ENCODE measurements around the gene WDR70.
"Not testable (repeated sequence)": the region's sequence is repeated elsewhere in the genome, so short reads cannot be mapped to it uniquely, and the experiment has no call there.

WDR70 gene

DNA sequence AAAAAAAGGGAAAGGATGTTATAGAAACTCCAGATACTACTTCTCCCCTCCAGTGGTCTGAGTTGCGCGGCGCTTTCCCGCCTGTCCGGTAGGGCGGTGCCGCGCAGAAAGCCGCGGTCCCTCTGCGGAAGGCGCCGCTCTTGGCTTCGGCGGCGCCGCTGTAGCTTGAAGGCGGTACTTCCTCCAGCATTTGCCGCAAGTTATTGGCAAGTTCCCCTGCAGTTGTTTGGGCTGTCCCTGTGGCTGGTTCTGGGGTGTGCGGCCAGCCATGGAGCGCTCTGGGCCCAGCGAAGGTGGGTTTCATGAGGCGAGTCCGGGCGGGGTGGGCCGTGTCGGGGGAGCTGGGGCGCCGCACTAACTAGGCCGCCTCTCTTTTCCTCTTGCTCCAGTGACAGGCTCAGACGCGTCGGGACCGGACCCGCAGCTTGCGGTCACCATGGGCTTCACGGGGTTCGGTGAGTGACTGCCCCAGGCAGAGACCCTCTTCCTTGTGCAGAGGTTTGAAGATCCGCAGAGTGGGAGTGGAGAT, at the start of gene WDR70:
Gene WDR70, plus strand, starts transcription at position 219 of the 529 bp plus-strand sequence. Its CDS starts 50 bp downstream, at position 269.
- not testable (repeated sequence) for H3K9ac ChIP-seq (ENCODE audit: low read length); H3K36me3 ChIP-seq (ENCODE audit: control insufficient read depth, insufficient read depth, low read length); H3K4me1 ChIP-seq (ENCODE audit: control insufficient read depth, insufficient read depth, low read length); H3K27me3 ChIP-seq (ENCODE audit: control insufficient read depth, insufficient read depth, low read length)
- Histone ChIP-seq H3K27ac (ENCODE audit: low read depth, low read length) (peak within 1 kb of the TSS; percentile 10), H3K4me3 (ENCODE audit: low read length) (peak within 1 kb of the TSS; percentile 82)

GRCh38 chr5:37334754-37335153, 44.4 kb upstream of the WDR70 start:
- not testable (repeated sequence) for H3K27me3 ChIP-seq (ENCODE audit: control insufficient read depth, insufficient read depth, low read length); H3K4me1 ChIP-seq (ENCODE audit: control insufficient read depth, insufficient read depth, low read length); H3K4me3 ChIP-seq (ENCODE audit: low read length); H3K9ac ChIP-seq (ENCODE audit: low read length); H3K27ac ChIP-seq (ENCODE audit: low read depth, low read length)
- H3K36me3 ChIP-seq (ENCODE audit: control insufficient read depth, insufficient read depth, low read length), result peaks cover 13% of the 10 kb centered on the region

- peaks cover 14% of the 10 kb centered on the region for H3K36me3 ChIP-seq (ENCODE audit: control insufficient read depth, insufficient read depth, low read length)
- not testable (repeated sequence) for H3K27me3 ChIP-seq (ENCODE audit: control insufficient read depth, insufficient read depth, low read length); H3K4me3 ChIP-seq (ENCODE audit: low read length); H3K4me1 ChIP-seq (ENCODE audit: control insufficient read depth, insufficient read depth, low read length); H3K27ac ChIP-seq (ENCODE audit: low read depth, low read length); H3K9ac ChIP-seq (ENCODE audit: low read length)
Observed at GRCh38 chr5:37342741-37343140, 36.4 kb upstream of the WDR70 start.

DNA sequence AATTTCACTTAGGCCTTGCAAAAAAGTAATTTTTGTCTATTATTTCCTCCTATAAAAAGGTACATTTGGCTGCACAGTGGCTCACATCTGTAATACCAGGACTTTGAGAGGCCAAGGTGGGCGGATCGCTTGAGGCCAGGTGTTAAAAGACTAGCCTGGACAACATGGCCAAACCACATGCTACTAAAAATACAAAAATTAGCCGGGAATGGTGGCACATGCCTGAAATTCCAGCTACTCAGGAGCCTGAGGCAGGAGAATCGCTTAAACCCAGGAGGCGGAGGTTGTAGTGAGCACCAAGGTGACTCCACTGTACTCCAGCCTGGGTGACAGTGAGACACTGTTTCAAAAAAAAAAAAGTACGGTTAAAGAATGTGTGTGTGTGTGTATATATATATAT, 24.0 kb upstream of the WDR70 start:
- no peak overlapping the region for H3K9ac ChIP-seq (ENCODE audit: low read length)
- no peak overlapping the region for H3K27ac ChIP-seq (ENCODE audit: low read depth, low read length)
- H3K36me3 ChIP-seq (ENCODE audit: control insufficient read depth, insufficient read depth, low read length), result peaks cover 12% of the 10 kb centered on the region
- H3K4me3 ChIP-seq (ENCODE audit: low read length), result no peak overlapping the region
- H3K4me1 ChIP-seq (ENCODE audit: control insufficient read depth, insufficient read depth, low read length), result no peaks in the 10 kb centered on the region
- no peaks in the 10 kb centered on the region for H3K27me3 ChIP-seq (ENCODE audit: control insufficient read depth, insufficient read depth, low read length)

DNA sequence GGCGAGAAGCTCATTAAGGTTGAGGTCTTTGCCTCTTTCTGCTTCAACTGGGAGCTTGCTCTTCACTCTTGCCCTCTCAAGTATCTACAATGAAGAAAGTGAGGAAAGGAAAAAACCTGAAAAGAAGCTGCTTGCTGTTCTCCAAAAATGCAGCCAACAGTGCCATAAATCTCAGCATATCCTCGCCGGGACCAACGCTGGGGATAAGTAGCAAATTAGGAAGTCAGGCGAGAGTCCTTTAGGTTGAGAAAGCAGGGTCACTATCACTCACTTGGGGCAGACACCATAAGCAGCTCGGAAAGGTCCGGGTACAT, 8.6 kb upstream of the WDR70 start:
- H3K36me3 ChIP-seq (ENCODE audit: control insufficient read depth, insufficient read depth, low read length), result no peaks in the 10 kb centered on the region
- H3K4me1 ChIP-seq (ENCODE audit: control insufficient read depth, insufficient read depth, low read length), result peaks cover 8% of the 10 kb centered on the region
- H3K27ac ChIP-seq (ENCODE audit: low read depth, low read length), result peak overlapping the region; percentile 73
- no peaks in the 10 kb centered on the region for H3K27me3 ChIP-seq (ENCODE audit: control insufficient read depth, insufficient read depth, low read length)
- peak overlapping the region; percentile 92 for H3K4me3 ChIP-seq (ENCODE audit: low read length)
- H3K9ac ChIP-seq (ENCODE audit: low read length), result peak overlapping the region; percentile 77

- peak within 1 kb of the TSS; percentile 92 for H3K4me3 ChIP-seq (ENCODE audit: low read length)
Observed at GRCh38 chr5:37370864-37371726, 8.0 kb upstream of the WDR70 start, which contains the start of gene NUP155. Gene NUP155 (minus strand): TSS chr5:37371106. CDS start chr5:37370977, 129 bp downstream.

DNA sequence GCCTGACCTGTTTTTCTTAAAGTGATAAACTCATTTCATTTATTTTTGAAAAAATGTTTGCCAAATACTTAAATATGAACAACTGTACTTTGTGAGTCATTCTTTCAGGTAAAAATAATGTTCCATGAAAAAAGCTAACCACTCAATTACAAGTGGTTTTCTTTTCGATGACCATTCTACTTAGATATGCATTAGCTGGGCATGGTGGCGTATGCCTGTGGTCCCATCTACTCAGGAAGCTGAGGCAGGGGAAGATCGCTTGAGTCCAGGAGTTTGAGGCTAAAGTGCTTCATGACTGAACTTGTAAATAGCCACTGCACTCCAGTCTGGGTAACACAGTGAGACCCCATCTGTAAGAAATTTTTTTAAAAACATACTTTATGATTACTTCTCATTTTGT, 4.0 kb upstream of the WDR70 start:
- H3K4me3 ChIP-seq (ENCODE audit: low read length), result no peak overlapping the region
- H3K9ac ChIP-seq (ENCODE audit: low read length), result no peak overlapping the region
- no peak overlapping the region for H3K27ac ChIP-seq (ENCODE audit: low read depth, low read length)
- H3K36me3 ChIP-seq (ENCODE audit: control insufficient read depth, insufficient read depth, low read length), result no peaks in the 10 kb centered on the region
- no peaks in the 10 kb centered on the region for H3K27me3 ChIP-seq (ENCODE audit: control insufficient read depth, insufficient read depth, low read length)
- no peaks in the 10 kb centered on the region for H3K4me1 ChIP-seq (ENCODE audit: control insufficient read depth, insufficient read depth, low read length)

More at GRCh38 chr5:37370864-37371726, 8.0 kb upstream of the WDR70 start, which contains the start of gene NUP155:
- peak within 1 kb of the TSS; percentile 77 for H3K9ac ChIP-seq (ENCODE audit: low read length)
- peaks cover 8% of the 10 kb centered on the region for H3K4me1 ChIP-seq (ENCODE audit: control insufficient read depth, insufficient read depth, low read length)
- H3K36me3 ChIP-seq (ENCODE audit: control insufficient read depth, insufficient read depth, low read length), result no peaks in the 10 kb centered on the region
- H3K27ac ChIP-seq (ENCODE audit: low read depth, low read length), result peak within 1 kb of the TSS; percentile 73
- H3K27me3 ChIP-seq (ENCODE audit: control insufficient read depth, insufficient read depth, low read length), result no peaks in the 10 kb centered on the region

GRCh38 chr5:37378066-37378465, 1.1 kb upstream of the WDR70 start:
- H3K36me3 ChIP-seq (ENCODE audit: control insufficient read depth, insufficient read depth, low read length); H3K4me3 ChIP-seq (ENCODE audit: low read length); H3K27ac ChIP-seq (ENCODE audit: low read depth, low read length); H3K4me1 ChIP-seq (ENCODE audit: control insufficient read depth, insufficient read depth, low read length); H3K9ac ChIP-seq (ENCODE audit: low read length); H3K27me3 ChIP-seq (ENCODE audit: control insufficient read depth, insufficient read depth, low read length): not testable (repeated sequence)

- no peak overlapping the region for H3K9ac ChIP-seq (ENCODE audit: low read length)
- no peaks in the 10 kb centered on the region for H3K4me1 ChIP-seq (ENCODE audit: control insufficient read depth, insufficient read depth, low read length)
- no peaks in the 10 kb centered on the region for H3K27me3 ChIP-seq (ENCODE audit: control insufficient read depth, insufficient read depth, low read length)
- no peak overlapping the region for H3K4me3 ChIP-seq (ENCODE audit: low read length)
- H3K27ac ChIP-seq (ENCODE audit: low read depth, low read length), result no peak overlapping the region
- H3K36me3 ChIP-seq (ENCODE audit: control insufficient read depth, insufficient read depth, low read length), result peaks cover 4% of the 10 kb centered on the region
Observed at GRCh38 chr5:37391591-37391990, 12.5 kb downstream of the WDR70 start.

DNA sequence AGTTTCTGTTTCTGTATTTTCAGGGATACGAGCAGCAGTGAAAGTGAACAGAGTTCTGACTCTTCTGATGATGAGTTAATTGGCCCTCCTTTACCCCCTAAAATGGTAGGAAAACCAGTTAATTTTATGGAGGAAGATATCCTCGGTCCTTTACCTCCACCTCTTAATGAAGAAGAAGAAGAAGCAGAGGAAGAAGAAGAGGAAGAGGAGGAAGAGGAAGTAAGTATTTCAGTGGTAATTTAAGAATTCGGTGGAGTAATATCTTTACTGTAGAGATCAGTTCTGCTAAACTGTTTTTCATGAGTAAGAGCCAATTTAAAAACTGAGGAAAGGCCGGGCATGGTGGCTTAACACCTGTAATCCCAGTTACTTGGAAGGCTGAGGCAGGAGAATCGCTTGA, 17.2 kb downstream of the WDR70 start:
- H3K36me3 ChIP-seq (ENCODE audit: control insufficient read depth, insufficient read depth, low read length), result peaks cover 4% of the 10 kb centered on the region
- H3K27ac ChIP-seq (ENCODE audit: low read depth, low read length), result no peak overlapping the region
- no peak overlapping the region for H3K9ac ChIP-seq (ENCODE audit: low read length)
- no peaks in the 10 kb centered on the region for H3K4me1 ChIP-seq (ENCODE audit: control insufficient read depth, insufficient read depth, low read length)
- H3K4me3 ChIP-seq (ENCODE audit: low read length), result no peak overlapping the region
- no peaks in the 10 kb centered on the region for H3K27me3 ChIP-seq (ENCODE audit: control insufficient read depth, insufficient read depth, low read length)

GRCh38 chr5:37400501-37400900, 21.4 kb downstream of the WDR70 start:
- Histone ChIP-seq H3K36me3 (ENCODE audit: control insufficient read depth, insufficient read depth, low read length) (peaks cover 5% of the 10 kb centered on the region), H3K4me3 (ENCODE audit: low read length) (no peak overlapping the region), H3K9ac (ENCODE audit: low read length) (no peak overlapping the region), H3K27ac (ENCODE audit: low read depth, low read length) (no peak overlapping the region), H3K4me1 (ENCODE audit: control insufficient read depth, insufficient read depth, low read length) (no peaks in the 10 kb centered on the region), H3K27me3 (ENCODE audit: control insufficient read depth, insufficient read depth, low read length) (no peaks in the 10 kb centered on the region)

DNA sequence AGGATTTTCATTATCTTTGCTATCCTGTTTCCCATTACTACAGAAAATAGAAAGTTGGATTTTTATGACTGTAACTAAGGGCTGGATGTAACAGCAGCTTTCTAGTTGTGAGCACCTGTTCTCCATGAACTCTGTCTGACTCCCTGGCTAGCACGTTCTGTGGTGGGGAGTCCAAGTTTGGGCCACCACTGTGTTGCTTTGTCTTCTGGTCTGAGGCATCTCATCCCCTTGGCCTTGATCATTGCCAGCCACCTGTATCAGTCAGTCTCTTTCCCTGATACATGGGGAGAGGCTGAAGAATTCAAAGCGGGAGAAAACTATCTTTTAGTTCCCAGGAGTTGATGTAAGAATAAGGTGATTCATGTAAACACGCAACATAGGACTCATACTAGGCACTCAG, 33.4 kb downstream of the WDR70 start:
- H3K4me1 ChIP-seq (ENCODE audit: control insufficient read depth, insufficient read depth, low read length), result no peaks in the 10 kb centered on the region
- no peak overlapping the region for H3K4me3 ChIP-seq (ENCODE audit: low read length)
- no peaks in the 10 kb centered on the region for H3K36me3 ChIP-seq (ENCODE audit: control insufficient read depth, insufficient read depth, low read length)
- H3K27ac ChIP-seq (ENCODE audit: low read depth, low read length), result no peak overlapping the region
- no peak overlapping the region for H3K9ac ChIP-seq (ENCODE audit: low read length)
- H3K27me3 ChIP-seq (ENCODE audit: control insufficient read depth, insufficient read depth, low read length), result no peaks in the 10 kb centered on the region

- H3K9ac ChIP-seq (ENCODE audit: low read length); H3K4me3 ChIP-seq (ENCODE audit: low read length); H3K4me1 ChIP-seq (ENCODE audit: control insufficient read depth, insufficient read depth, low read length); H3K27me3 ChIP-seq (ENCODE audit: control insufficient read depth, insufficient read depth, low read length); H3K36me3 ChIP-seq (ENCODE audit: control insufficient read depth, insufficient read depth, low read length); H3K27ac ChIP-seq (ENCODE audit: low read depth, low read length): not testable (repeated sequence)
Observed at GRCh38 chr5:37415456-37415855, 36.3 kb downstream of the WDR70 start.

Data from rectal smooth muscle tissue (tissue), 1 donor.